WI38 (cell line): ENCODE data around the gene CABLES2.

Experiments
- H3K4me3 ChIP-seq: 2 replicates; pipeline ENCODE4 v1.5.1; 2011; ENCODE audit warnings: low read depth, mild to moderate bottlenecking, control low read depth, low read length
- CTCF ChIP-seq: IDR thresholded peaks from 2 replicates; pipeline ENCODE4 v1.5.1; 2012; ENCODE audit warnings: low read depth, mild to moderate bottlenecking, control low read depth, low read length

The CABLES2 gene

GRCh38 chr20:62422636-62423325 lies 15.7 kb upstream of the CABLES2 start:
- no peak overlapping the region for H3K4me3 ChIP-seq
- TF ChIP-seq CTCF = no peak

GRCh38 chr20:62421716-62421990 lies 14.6 kb upstream of the CABLES2 start:
- TF ChIP-seq CTCF = no peak
- no peak overlapping the region for H3K4me3 ChIP-seq

- no peak overlapping the region for H3K4me3 ChIP-seq
- TF ChIP-seq CTCF = no peak
These were observed 14.0 kb upstream of the CABLES2 start for GRCh38 chr20:62420846-62421715.

- TF ChIP-seq CTCF = no peak
These were observed 12.7 kb upstream of the CABLES2 start for GRCh38 chr20:62419759-62420158.

GRCh38 chr20:62418709-62419487 lies 11.8 kb upstream of the CABLES2 start:
- no peak overlapping the region for H3K4me3 ChIP-seq
- TF ChIP-seq CTCF = no peak

More at GRCh38 chr20:62419759-62420158, 12.7 kb upstream of the CABLES2 start:
- no peak overlapping the region for H3K4me3 ChIP-seq

- H3K4me3 ChIP-seq = no peak overlapping the region
- no peak for TF ChIP-seq CTCF
These were observed 11.1 kb upstream of the CABLES2 start for GRCh38 chr20:62417981-62418708.
